Muscle of back (tissue), 13 donors: ENCODE data around the gene CD200R1. TPM values are rescaled to one million over a fixed set of nuclear protein-coding genes. Genes with fewer than 3 reads are reported as not detected.
A peak's percentile ranks its signal among the peaks of the same experiment; 100 is the strongest.

Experiments
- DNase-seq, 3 donors: peaks; one replicate each; pipeline versions ENCODE4 v3.0.0 to v3.0.0-alpha.2; 2013
- long read RNA-seq, 9 donors: transcript quantifications; one replicate each; lab custom pipeline, GENCODE V29; 2026
- polyA plus RNA-seq, 10 donors: library from polyadenylated mRNA; unstranded; fragments of 120-200 nt; gene quantifications; one replicate each; pipeline ENCODE4 v1.2.1, GENCODE V29; 2013; ENCODE audit not compliant: insufficient read length in 10 of 10

CD200R1 gene
- polyA plus RNA-seq = 1 to 10 TPM; 1.4 to 2.6 (median 2.1) TPM
- long read RNA-seq, donor 1 = 0 reads
- long read RNA-seq, donor 2, partial matches to known transcripts = 0 of 1 reads
- long read RNA-seq, donor 2, other reads (novel, unspliced or antisense) = 0 of 1 reads
- long read RNA-seq, donor 3 = 0 reads
- long read RNA-seq, donor 4 = 0 reads
- long read RNA-seq, donor 5 = 0 reads
- long read RNA-seq, donor 6, partial matches to known transcripts = 0 of 1 reads
- long read RNA-seq, donor 6, other reads (novel, unspliced or antisense) = 0 of 1 reads
- long read RNA-seq, donor 7, partial matches to known transcripts = 0 of 1 reads
- long read RNA-seq, donor 7, other reads (novel, unspliced or antisense) = 0 of 1 reads
- long read RNA-seq, donor 8, partial matches to known transcripts = 0 of 1 reads
- long read RNA-seq, donor 8, other reads (novel, unspliced or antisense) = 0 of 1 reads
- long read RNA-seq, donor 9 = 0 reads

GRCh38 chr3:112974894-112975293, at the start of gene CD200R1:
Gene CD200R1 (minus strand): TSS chr3:112975103. CDS start chr3:112974857, 246 bp downstream.
- DNase-seq = peak in 1 of 3 donors; percentile 36

- no peak for DNase-seq
These were observed 46.6 kb upstream of the CD200R1 start for GRCh38 chr3:113021471-113021870.

GRCh38 chr3:113019182-113020137, 44.6 kb upstream of the CD200R1 start:
- peak; percentile 91 to 98 (median 93) for DNase-seq

GRCh38 chr3:113018536-113019181, 43.8 kb upstream of the CD200R1 start:
- DNase-seq = peak; percentile 7 to 65 (median 34)

GRCh38 chr3:113013593-113013992, 38.7 kb upstream of the CD200R1 start:
- DNase-seq = no peak

- DNase-seq = no peak
These were observed 33.2 kb upstream of the CD200R1 start for GRCh38 chr3:113008117-113008516.

- no peak for DNase-seq
These were observed 31.6 kb upstream of the CD200R1 start for GRCh38 chr3:113006359-113007056.

GRCh38 chr3:113005611-113006010, 30.7 kb upstream of the CD200R1 start:
- no peak for DNase-seq

- no peak for DNase-seq
These were observed 27.8 kb upstream of the CD200R1 start for GRCh38 chr3:113002679-113003078.

- DNase-seq = no peak
These were observed 27.1 kb upstream of the CD200R1 start for GRCh38 chr3:113002037-113002436.

- DNase-seq = no peak
These were observed 25.8 kb upstream of the CD200R1 start for GRCh38 chr3:113000691-113001090.

- DNase-seq = no peak
These were observed 20.9 kb upstream of the CD200R1 start for GRCh38 chr3:112995800-112996199.

- DNase-seq = peak; percentile 86 to 96 (median 90)
These were observed 16.0 kb upstream of the CD200R1 start, which contains the start of gene GTPBP8 for GRCh38 chr3:112990672-112991602. Gene GTPBP8 (plus strand): TSS chr3:112990984. CDS start chr3:112991000, 16 bp downstream.

GRCh38 chr3:112987710-112988334, 12.9 kb upstream of the CD200R1 start:
- no peak for DNase-seq

GRCh38 chr3:112984485-112984884, 9.6 kb upstream of the CD200R1 start:
- peak in 2 of 3 donors; percentile 16 to 25 for DNase-seq

- no peak for DNase-seq
These were observed 7.8 kb upstream of the CD200R1 start for GRCh38 chr3:112982710-112983109.

- no peak for DNase-seq
These were observed 5.2 kb upstream of the CD200R1 start for GRCh38 chr3:112980080-112980479.

GRCh38 chr3:112979244-112979832, 4.4 kb upstream of the CD200R1 start:
- DNase-seq = peak in 2 of 3 donors; percentile 48 to 61

- no peak for DNase-seq
These were observed 2.0 kb upstream of the CD200R1 start for GRCh38 chr3:112976953-112977352.
